ENCODE results near the gene SCD5.

DNA sequence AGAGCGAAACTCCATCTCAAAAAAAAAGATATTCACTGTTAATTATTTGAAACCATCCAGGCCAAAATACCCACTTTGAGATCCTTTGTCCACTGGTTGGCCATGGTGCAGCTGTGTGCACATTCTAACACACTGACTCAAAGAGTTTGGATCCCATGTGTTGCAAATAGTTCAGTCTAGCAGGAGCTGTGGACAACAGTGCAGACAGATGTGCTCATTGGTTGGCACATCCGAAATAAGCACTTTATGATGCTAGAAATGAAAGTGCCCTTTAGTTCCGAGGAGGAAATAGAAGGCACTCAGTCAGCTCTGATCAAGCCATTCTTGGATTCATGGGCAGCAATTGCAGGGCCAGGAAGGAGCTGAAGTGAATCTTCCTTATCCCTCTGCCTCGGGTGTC lies 173.8 kb downstream of the SCD5 start:
- TF ChIP-seq POLR2AphosphoS5 (IDR thresholded peaks at IDR 0.05; ENCODE audit: low read depth): no peak
- TF ChIP-seq CTCF (conservative IDR thresholded peaks at IDR 0.05; ENCODE audit: low read depth in 2 of 2): no peak
- no peak for TF ChIP-seq JUNB (IDR thresholded peaks at IDR 0.05; ENCODE audit: unreplicated experiment)
- TF ChIP-seq NANOG (IDR thresholded peaks at IDR 0.05; ENCODE audit: borderline replicate concordance): no peak

Measured in GM23338 (cell line).